ENCODE measurements around the gene SORCS2. TPM values are rescaled to one million over a fixed set of nuclear protein-coding genes. Genes with fewer than 3 reads are reported as not detected.
"Not testable (repeated sequence)": the region's sequence is repeated elsewhere in the genome, so short reads cannot be mapped to it uniquely, and the experiment has no call there.

SORCS2 gene
- total RNA-seq, 1 experiment from 2014 or later, result not detected

DNA sequence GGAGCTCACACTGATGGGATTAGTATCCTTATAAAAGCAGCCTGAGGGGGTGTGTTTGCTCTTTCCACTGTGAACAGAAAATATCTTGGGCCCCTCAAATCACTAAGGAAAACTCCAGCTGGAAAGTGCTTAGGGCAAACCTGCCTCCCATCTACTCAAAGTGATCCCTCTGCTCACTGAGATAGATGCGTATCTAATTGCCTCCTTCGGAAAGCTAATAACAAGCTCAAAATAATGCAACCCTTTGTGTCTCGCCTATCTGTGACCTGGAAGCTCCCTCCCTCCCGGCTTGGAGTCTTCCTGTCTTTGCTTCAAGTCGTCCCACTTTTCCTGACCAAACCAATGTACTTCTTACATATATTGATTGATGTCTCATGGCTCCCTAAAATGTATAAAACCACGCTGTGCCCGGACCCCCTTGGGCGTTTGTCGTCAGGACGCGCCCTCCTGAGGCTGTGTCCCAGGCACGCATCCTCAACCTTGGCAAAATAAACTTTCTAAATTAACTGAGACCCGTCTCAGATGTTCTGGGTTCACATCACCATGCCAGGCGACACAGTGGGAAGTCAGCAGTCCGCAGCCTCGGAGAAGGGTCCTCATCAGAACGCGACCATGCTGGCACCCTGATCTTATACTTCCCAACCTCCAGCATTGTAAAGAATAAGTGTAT is 34.1 kb upstream of the SORCS2 start:
- no peak for DNase-seq (ENCODE audit: low spot score)
- in situ Hi-C loops (cut with HindIII; ENCODE audit: low sequenced_read_pairs), result no loop called here

DNA sequence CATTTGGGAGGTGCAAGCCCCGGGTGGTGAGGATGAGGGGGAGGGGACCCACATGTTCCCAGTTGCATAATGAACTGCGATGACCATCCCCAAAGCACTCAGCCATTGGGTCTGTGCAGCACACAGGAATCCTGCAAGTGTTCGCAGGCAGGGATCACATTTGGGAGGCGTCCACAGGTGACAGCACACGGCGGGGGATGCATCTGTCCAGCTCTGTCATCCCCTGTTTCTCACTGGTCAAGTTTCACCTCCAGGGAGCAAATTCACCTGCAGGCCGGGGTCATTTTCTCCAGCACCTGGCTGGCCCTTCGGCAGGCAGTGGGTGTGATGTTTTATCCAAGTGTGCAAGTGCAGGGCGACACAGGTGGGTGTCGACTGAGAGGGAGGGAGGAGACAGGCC is 33.3 kb upstream of the SORCS2 start:
- DNase-seq (ENCODE audit: low spot score), result no peak
- in situ Hi-C loops (cut with HindIII; ENCODE audit: low sequenced_read_pairs), result no loop called here

DNA sequence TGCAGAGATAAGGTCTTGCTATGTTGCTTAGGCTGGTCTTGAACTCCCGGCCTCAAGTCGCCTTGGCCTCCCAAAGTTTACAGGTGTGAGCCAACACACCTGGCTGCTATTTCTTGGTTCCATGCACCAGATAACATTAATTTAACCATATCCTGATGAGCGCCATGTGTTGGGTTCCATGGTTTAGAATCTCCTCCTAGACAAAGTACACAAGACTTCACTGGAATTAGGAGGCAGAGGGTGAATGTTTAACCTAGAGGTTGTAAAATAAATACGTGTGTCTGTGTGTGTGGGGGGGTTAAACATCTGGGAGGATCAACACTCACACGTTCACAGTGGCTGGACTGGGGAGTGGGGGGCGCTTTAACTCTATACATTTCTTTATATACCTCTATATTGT is 32.4 kb upstream of the SORCS2 start:
- in situ Hi-C loops (cut with HindIII; ENCODE audit: low sequenced_read_pairs), result no loop called here

DNA sequence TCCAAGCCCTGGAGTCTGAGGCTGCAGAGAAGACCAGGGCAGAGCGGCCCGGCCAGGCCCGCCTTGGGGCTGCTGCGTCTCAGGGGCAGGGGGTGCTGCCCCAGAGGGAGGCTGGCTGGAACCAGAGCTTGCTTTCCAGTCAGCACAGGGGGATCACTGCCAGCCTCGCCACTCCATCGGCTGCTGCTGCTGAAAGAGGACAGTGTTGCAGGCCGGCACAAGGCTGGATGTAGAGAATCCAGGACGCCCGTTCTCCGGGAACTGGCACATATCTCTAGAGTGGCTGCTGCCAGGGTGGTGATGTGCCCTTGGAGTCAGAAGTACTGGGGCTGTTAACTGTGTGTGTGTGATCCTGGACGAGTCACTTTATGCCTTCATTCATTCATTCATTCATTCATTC is 31.9 kb upstream of the SORCS2 start:
- DNase-seq (ENCODE audit: low spot score), result peak; percentile 10
- in situ Hi-C loops (cut with HindIII; ENCODE audit: low sequenced_read_pairs), result no loop called here

More for the DNA sequence above, 32.4 kb upstream of the SORCS2 start:
- no peak for DNase-seq (ENCODE audit: low spot score)

DNA sequence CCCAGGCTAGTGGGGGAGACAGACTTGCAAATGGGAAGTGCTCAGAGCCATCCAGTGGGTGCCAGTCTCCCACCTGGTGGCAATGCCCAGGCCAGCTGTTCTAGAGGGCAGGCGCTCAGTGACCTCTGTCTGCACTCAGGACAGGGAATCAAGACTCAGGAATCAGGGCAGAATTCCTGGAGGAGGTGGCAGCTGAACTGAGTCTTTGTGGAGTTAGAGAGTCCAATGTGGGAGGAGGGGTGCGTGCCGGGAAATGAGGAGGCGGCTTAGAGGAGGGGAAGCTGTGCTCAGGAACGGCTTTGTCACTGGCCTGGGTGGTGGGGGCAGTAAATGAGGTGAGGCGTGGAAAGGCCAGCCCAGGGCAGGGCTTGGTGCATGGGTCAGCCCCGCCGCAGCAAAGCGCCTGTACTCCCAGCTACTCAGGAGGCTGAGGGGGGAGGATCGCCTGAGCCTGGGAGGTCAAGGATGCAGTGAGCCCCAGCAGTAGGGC is 31.3 kb upstream of the SORCS2 start:
- in situ Hi-C loops (cut with HindIII; ENCODE audit: low sequenced_read_pairs), result no loop called here
- DNase-seq (ENCODE audit: low spot score), result no peak

DNA sequence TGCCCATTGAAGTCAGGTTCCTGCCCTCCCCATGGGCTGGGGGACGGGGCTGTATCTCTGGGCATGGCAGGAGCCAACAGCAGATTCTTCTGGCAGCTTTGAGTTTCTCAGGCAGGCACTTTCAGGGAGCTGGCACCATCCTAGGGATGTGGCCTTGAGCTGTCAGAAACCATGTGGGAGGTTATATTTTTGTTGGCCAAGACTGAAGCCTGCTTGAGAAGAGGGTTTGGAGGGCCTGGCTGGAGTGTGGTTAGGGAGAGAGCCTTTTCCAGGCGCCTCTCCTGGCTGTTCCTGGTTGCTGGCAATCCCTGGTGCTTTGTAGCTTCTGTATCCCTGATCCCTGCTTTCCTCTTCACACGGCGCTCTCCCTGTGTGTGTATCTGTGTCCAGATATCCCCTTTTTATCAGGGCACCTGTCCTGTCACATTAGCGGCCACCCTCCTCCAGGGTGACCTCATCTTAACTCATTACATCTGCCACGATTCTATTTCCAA is 30.6 kb upstream of the SORCS2 start:
- in situ Hi-C loops (cut with HindIII; ENCODE audit: low sequenced_read_pairs), result no loop called here
- DNase-seq (ENCODE audit: low spot score), result no peak

DNA sequence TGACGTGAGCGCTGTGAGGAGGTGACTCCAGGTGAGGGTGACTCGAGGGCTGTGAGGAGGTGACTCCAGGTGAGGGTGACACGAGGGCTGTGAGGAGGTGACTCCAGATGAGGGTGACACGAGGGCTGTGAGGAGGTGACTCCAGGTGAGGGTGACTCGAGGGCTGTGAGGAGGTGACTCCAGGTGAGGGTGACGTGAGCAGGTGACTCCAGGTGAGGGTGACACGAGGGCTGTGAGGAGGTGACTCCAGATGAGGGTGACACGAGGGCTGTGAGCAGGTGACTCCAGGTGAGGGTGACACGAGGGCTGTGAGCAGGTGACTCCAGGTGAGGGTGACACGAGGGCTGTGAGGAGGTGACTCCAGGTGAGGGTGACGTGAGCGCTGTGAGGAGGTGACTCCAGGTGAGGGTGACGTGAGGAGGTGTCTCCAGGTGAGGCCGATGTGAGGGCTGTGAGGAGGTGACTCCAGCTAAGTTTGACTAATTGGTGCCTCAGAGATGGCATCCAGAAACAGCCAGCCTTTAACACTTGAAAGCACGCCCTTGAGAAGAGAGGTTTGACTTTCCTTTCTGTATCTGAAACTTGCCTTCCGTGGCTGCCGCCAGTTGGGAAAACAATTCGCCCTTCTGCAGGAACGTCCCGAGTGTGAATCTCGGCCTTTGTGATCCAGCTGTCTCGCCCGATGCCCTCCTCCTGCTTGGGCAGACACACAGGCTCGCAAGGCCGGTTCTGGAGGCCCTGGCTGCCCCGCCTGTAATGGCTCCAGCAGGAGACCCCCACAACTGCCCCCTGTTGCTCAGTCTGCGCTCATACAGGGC is 27.1 kb upstream of the SORCS2 start:
- in situ Hi-C loops (cut with HindIII; ENCODE audit: low sequenced_read_pairs); DNase-seq (ENCODE audit: low spot score): not testable (repeated sequence)

DNA sequence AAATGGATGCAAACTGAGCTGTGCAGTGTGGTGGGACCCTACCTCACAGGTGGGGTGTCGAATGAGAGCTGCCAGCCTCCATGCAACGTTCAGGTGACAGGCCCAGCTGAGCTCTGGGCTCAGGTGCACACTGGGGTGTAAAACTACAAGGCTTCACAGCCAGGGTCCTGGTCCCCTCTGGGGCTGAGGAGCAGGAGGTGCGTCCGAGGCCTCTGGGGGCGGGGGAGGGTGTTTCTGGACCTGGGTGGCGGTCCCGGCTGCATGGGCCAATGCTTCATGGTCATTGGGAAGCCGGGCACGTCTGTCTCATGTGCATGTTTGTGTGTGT is 26.5 kb upstream of the SORCS2 start:
- in situ Hi-C loops (cut with HindIII; ENCODE audit: low sequenced_read_pairs), result no loop called here
- no peak for DNase-seq (ENCODE audit: low spot score)

DNA sequence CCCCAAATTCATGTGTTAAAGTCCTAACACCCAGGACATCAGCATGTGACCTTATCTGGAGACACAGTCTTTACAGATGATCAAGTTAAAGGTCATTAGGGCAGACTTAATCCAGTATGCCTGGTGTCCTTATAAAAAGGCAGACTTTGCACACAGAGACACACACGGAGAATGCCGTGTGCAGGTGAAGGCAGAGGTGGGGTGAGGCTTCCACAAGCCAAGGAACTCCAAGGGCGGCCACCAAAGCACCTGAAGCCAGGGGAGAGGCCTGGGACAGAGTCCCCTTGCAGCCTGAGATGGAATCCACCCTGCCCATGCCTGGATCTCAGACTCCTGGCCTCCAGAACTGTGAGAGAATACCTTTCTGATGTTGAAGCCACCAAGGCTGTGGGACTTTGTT is 26.1 kb upstream of the SORCS2 start:
- no peak for DNase-seq (ENCODE audit: low spot score)
- in situ Hi-C loops (cut with HindIII; ENCODE audit: low sequenced_read_pairs), result no loop called here

DNA sequence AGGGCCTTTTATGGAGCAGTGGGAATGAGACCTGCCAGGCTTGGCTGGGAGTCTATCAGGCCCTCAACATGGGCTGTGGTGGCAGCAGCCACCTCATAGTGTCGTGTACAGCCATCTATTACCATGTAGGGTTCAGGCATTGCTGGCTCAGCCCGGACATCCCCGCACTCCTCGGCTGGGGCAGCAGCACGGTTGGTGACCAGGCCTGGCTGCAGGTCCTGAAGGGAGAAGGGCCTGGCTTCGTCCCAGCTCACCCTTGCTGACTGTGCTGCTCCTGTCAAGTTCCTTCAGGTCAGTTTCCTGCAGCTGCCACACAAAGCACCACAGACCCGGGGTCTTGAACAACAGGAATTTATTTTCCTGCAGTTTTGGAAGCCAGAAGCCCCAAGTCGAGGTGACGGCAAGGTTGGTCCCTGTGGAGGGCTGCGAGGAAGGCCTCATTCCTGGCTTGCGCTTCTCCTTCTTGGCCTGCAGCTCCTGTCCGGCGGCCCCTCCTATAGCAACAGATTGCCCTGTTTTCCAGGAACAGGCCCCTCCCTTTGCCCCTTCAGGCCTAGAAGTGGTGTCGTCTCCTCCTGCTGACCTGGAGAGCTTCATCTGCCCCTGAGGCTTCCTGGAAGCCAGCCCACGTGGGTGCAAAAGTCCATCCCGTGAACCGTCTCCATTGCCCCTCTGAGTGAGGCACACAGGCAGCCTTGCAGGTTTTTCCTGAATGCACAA is 25.2 kb upstream of the SORCS2 start:
- DNase-seq (ENCODE audit: low spot score), result no peak
- in situ Hi-C loops (cut with HindIII; ENCODE audit: low sequenced_read_pairs), result no loop called here

DNA sequence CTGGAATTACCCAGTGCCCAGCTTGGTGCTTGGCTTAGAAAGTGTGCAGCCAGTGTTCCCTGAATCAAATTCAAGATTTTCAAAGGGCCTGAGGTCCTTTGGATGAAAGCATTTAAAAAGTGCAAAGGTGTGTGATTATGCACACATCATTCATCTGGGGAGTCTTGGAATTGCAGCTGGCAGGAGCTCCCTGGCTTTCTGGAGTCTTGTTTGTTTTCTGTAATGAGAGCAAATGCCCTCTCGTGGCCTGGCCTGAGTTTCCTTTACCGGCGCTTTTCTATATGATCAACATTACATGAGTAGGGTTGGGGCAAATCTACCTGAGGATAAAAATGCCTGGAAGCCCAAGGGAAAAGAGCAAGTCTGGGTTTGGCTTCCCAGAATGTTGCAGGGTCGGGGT is 24.6 kb upstream of the SORCS2 start:
- in situ Hi-C loops (cut with HindIII; ENCODE audit: low sequenced_read_pairs), result no loop called here
- no peak for DNase-seq (ENCODE audit: low spot score)

DNA sequence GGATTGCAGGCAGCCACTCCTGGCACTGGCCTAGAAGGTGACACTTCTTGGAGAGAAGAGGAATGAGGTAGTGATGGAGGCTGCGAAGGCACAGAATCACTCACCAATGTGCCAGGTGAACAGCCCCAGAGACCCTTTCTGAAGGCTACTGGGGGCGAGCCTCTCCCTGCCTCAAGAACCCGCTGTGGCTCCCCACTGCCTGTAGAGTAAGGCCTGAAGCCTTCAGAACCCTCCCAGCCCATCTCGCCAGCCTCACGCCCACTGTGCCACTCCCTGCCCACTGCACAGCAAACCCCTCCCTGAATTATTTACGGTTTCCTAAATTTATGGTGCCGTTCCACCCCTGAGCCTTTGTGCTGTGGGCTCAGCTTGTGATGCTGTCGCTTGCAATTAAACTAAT is 24.2 kb upstream of the SORCS2 start:
- no peak for DNase-seq (ENCODE audit: low spot score)
- in situ Hi-C loops (cut with HindIII; ENCODE audit: low sequenced_read_pairs), result no loop called here

DNA sequence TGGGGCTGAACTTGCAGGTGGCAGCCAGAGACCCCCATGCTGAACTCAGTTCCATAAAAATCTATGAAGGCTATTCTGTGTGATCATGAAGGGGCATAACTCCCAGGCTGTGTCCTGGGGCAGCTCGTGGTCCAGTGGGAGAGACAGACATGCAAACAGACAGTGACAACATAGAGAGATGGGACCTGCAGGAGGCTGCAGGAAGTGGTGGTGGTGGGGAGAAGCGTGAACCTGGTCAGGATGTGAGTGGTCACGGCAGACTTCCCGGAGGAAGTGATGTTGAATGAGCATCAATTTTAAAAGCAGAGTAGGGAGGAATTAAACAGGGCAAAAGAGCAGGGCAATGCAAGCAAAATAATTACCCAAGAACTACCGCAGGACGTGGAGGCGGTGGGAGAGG is 23.2 kb upstream of the SORCS2 start:
- no peak for DNase-seq (ENCODE audit: low spot score)
- in situ Hi-C loops (cut with HindIII; ENCODE audit: low sequenced_read_pairs), result no loop called here

DNA sequence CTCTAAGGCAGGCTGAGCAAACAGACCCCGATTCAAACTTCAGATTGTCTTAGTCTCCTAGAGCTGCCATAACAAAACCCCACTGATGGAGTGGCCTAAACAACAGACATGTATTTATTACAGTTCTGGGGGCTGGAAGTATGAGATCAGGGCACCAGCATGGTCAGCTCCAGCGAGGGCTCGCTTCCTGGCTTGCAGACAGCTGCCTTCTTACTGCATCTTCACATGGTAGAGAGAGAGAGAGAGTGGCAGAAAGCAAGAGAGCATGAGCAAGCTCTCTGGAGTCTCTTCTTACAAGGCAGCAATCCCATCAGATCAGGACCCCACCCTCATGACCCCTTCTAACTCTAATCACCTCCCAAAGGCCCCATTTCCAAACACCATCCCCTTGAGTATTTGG is 22.3 kb upstream of the SORCS2 start:
- in situ Hi-C loops (cut with HindIII; ENCODE audit: low sequenced_read_pairs), result no loop called here
- no peak for DNase-seq (ENCODE audit: low spot score)

DNA sequence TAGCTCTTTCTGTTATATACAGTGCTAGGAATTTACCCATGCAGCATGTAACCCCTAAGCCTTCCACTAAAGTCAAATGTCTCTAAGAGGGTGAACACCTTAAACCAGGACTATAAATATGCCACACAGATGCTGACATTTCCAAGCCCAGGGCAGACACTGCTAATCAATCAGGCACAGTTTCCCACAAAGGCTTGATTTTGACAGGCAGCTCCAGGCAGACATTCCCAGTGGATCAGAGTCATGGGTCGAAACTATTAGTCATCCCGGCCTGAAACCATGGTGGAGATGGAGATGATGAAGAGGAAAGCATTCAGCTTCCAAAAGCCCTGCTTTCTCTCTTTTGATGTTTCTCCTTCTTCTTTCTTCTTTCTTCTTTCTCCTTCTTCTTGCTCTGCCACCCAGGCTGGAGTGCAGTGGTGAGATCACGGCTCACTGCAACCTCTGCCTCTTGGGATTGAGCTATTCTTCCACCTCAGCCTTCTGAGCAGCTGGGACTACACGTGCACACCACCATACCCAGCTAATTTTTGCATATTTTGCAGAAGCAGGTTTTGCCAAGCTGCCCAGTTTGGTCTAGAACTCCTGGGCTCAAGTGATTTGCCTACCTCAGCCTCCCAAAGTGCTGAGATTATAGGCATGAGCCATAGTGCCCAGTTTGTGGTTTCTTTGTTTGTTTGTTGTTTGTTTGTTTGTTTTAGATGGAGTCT is 21.0 kb upstream of the SORCS2 start:
- no peak for DNase-seq (ENCODE audit: low spot score)
- in situ Hi-C loops (cut with HindIII; ENCODE audit: low sequenced_read_pairs), result no loop called here

DNA sequence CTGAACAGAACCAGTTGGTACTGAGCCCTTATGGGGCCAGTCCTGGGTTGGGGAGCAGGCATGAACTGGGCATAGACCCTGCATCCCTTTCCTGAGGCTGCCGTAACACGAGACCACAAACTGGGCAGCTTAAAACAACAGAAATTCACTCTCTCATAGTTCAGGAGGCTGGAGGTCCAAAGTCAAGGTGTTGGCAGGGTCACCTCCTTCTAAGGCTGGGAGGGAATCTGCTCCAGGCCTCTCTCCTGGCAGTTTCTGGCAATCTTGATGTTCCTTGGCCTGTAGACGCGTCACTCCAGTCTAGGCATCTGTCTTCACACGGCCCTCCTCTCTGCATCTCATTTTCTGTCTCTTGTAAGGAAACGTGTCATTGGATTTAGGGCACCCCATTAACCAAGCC is 19.8 kb upstream of the SORCS2 start:
- in situ Hi-C loops (cut with HindIII; ENCODE audit: low sequenced_read_pairs), result no loop called here
- DNase-seq (ENCODE audit: low spot score), result no peak

DNA sequence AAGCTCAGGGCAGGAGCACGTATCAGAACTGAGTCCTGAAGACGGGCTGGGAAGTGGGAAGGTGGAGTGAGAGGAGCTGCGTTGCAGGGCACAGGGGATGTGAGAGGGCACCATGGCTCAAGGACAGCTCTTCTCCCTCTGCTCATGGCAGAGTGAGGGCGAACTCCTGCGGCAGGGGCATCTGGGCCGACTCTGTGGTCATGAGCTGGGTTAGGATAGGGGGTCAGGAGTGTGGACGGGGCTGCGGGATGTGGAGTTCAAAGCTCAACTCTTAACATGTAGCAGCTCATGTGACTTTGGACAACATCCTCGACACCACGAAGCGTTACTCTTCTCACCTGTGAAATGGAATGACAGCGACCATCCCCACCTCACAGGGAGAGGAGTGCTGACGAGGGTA is 19.4 kb upstream of the SORCS2 start:
- no peak for DNase-seq (ENCODE audit: low spot score)
- in situ Hi-C loops (cut with HindIII; ENCODE audit: low sequenced_read_pairs), result no loop called here

DNA sequence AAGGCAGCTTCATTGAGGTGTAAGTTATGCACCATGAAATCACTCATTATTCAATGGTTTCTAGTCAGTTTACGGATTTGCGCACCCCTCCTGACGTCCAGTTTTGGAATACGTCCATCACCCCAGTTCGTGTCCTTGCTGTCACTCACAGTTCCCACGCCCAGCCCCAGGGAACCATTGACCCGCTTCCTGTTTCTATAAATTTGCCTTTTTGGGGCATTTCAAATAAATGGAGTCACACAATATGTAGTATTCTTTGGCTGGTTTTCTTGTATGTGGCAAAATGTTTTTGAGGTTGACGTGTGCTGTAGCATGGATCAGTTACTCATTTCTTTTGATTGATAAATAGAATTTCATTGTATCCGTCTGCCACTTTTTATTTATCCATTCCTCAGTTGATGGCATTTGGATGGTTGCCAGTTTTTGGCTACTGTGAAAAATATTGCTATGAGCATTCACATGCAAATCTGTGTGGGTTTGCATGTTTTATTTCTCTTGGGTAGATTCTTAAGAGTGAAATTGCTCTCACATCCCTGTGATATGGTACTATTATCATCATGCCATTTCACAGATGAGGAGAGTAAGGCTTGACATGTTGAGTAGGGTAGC is 18.4 kb upstream of the SORCS2 start:
- in situ Hi-C loops (cut with HindIII; ENCODE audit: low sequenced_read_pairs), result no loop called here
- no peak for DNase-seq (ENCODE audit: low spot score)

DNA sequence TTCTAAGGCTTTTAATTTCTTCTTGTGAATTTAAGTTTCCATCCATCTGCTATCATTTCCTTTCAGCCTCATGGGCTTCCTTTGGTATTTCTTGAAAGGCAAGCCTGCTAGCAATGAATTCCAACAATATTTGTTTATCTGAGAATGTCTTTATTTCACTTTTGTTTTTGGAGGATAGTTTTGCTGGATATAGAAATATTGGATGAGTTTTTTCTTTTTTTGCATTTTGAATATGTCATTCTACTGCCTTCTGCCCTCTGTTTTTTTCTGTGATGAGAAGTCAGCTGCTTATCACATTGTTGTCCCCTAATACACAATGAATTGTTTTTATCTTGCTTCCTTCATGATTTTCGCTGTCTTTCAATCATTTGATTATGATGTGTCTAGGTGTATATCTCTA is 13.2 kb upstream of the SORCS2 start:
- in situ Hi-C loops (cut with HindIII; ENCODE audit: low sequenced_read_pairs), result no loop called here

More for the DNA sequence above, 13.2 kb upstream of the SORCS2 start:
- no peak for DNase-seq (ENCODE audit: low spot score)

Data from G401 (cell line).